HG03097 (cell line): ENCODE measurements around the gene KRTAP25-1.

Experiments used
- ATAC-seq: cut with Tn5 transposase; IDR thresholded peaks from one replicate; pipeline ENCODE4 v1.9.1; 2021; ENCODE audit not compliant: unreplicated experiment, low FRiP score

Gene KRTAP25-1

DNA sequence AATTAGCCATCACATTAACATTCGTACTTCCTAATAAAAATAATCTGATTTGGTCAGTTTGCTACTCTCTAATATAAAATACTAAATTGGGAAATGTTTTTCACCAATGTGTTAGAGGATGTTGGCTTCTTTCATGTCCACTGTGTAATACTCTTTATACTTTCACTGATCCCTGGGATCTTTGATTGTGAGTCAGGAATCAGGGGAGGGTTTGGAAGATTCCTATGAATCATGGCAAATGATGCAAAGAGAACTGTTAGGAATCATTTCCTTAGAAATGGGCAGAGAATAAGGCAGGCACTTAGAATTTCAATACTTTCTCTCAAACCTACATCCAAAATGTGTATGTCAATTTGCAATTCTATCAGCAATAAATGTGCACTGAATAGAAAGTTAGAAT lies 37.5 kb downstream of the KRTAP25-1 start:
- no peak for ATAC-seq

DNA sequence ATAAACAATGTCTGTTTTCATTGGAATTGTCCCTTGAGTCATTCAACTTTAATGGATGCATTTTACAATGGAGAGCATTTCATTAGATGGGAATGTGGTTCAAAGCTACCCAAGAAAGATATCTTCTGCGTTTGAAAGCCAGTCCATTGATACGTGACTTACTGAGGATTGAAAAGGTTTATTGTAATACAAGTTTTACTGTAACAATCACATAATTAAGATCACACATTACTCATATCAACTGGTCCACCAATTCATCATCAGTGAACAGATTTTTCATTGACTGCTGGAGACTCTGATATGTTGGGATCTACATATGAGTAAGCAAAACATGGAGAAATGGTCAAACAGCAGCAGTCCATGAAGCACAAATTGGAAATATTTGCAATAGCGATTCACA lies 39.4 kb downstream of the KRTAP25-1 start:
- no peak for ATAC-seq

DNA sequence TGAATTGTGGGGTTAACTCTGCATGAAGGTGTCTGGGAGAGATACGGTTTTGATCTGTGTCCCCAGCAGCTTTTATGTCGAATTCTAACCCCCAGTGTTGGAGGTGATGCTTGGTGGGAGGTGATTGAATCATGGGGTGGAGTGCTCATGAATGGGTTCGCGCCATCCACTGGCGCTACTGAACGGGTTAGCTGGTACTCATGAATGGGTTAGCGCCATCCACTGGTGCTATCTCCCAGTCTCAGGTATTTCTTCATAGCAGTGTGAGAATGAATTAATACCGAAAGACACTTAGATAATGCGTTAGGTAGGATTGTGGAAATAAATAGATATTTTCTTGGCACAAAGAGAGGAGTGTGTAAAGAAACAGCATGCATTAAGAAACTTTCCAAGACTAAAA lies 40.5 kb downstream of the KRTAP25-1 start:
- ATAC-seq = no peak

DNA sequence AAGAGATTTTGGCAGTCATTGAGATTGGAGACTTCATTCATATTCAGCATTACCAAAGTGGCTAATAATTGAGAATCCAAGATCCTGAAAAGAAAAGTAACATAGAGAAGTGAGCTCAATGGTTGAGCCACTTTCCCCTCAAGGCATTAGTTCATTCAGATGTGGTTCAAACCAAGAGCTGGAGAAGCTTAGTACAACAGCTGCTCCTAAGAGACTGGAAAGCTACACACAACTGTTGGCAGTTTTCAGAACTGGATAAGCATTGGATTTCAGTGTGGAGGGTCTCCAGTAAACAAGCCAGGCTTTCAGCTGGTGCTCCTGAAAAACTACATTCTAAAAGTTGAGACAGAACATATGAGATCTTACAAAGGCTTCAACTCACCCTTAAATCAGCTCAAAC lies 44.3 kb downstream of the KRTAP25-1 start:
- ATAC-seq = no peak

- no peak for ATAC-seq
Observed at GRCh38 chr21:30243691-30244090, 45.6 kb downstream of the KRTAP25-1 start.

DNA sequence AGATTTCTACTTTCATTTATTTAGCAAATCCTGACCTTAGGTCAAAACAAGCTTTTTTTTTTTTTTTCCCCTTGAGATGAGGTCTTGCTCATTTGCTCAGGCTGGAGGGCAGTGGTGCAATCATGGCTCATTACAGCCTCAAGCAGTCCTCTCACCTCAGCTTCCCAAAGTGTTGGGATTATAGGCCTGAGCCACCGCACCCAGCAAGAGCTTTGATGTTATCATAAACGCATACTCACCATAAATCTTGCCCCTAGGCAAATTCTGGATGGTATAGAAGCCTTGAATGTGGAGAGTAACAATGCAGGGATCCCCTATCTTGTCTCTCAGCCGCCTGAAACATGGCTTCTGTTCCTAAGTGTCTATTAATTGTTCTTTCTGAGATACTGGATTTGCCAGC lies 48.7 kb downstream of the KRTAP25-1 start:
- ATAC-seq = no peak
